H4 (cell line): ENCODE results near the gene NXNL2. TPM values are rescaled to one million over a fixed set of nuclear protein-coding genes. Genes with fewer than 3 reads are reported as not detected.

Experiments used
- DNase-seq: peaks from one replicate; pipeline ENCODE4 v3.0.0-alpha.2; 2015; ENCODE audit warnings: low spot score
- total RNA-seq: library from RNA; depleted of rRNA; stranded (reverse); fragments of >200 nt; shearing (Covaris generic); gene quantifications from 2 replicates; pipeline ENCODE4 v1.2.3, GENCODE V29; 2014; rRNA removed

Gene NXNL2
- total RNA-seq, 1 experiment from 2014 or later, result not detected

DNA sequence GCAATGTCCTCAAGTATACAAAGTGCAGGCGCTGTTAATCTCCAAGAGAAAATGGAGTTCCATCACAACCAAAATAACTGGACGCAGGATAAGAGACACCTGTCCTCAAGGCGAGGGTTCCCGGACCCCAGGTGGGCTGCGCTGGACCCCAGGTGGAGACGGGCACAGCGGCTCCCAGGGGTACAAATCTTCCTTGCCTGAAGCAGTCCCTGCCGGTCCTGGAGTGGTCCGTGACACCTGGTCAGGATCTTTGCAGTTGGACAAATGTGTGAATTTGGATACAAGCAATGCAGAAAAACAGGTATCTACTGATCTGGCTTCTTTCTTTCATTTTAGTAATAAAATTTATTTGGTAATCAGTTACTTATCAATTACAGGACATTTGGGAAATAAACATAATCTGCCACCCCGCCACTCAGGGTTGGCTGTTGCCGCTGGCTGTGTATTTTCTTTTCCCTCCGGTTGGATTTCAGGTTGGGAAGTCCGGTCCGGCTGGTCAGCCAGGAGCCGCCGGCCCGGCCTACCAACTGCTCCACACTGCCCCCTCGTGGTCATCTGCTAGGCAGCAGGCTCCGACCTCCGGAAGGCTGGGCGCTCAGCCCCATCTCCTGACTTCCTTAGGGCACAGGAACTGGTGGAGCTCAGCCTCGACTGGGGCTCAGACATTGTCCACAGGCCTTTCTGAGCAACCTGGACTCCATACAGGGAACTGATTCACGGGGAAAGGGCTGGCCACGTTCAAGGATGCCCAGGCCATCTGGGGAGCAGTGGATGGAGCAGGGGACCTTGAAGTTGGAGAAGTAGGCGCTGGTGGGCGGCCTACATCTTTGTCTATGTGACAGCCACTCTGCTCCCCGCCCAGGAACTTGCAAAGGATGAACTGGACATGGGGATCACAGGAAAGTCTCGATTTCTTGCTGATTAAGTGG, 43.4 kb downstream of the NXNL2 start:
- peak; percentile 59 for DNase-seq

DNA sequence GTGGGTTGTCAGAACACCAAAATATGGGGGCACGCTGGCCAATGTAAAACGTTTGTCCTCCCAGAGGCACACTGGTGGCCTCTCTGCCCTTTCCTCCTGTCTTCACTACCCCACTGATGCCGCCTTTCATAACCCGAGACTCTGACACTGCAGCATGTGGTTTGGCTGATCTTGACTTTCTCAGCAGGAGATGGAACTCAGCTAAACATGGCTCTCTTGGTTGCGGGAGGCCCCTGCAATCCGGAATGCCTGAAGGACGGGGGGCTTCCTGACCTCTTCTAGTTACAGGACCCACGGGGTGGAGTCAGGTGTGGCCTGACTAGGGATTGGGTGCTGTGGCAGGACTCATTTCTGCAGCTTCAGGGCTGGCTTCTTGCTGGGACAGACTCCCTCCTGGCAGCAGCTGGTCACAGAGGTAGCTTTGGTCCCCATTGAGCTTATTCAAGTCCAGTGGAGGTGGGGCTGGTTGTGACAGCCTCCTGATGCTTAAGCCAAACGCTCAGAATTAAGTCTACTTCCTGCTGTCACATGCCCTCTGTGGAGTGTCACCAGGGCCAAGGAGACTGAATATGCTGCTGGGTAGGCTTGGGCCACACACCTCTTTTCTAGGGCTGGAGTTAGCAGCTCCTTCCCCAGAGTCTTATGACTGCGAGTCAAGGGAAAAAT, 44.2 kb downstream of the NXNL2 start:
- DNase-seq, result no peak

DNA sequence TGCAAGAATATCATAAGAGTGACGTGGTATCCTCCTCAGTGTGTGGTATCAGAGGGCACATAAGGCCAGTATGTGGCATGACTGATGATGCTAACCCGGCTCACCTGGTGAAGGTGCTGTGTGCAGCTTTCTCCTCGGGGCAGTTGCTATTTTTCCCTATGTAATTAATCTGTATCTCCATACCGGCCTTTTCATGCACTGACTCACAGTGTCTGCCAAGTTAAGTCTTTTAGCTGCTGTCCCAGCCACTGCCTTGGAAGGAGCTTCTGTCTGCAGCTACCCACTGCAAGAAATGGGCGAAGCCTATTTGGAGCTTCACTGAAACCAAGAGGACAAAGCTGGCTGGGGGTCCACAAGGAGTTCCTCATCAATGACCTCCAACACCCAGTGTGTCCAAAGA, 46.0 kb downstream of the NXNL2 start:
- no peak for DNase-seq

DNA sequence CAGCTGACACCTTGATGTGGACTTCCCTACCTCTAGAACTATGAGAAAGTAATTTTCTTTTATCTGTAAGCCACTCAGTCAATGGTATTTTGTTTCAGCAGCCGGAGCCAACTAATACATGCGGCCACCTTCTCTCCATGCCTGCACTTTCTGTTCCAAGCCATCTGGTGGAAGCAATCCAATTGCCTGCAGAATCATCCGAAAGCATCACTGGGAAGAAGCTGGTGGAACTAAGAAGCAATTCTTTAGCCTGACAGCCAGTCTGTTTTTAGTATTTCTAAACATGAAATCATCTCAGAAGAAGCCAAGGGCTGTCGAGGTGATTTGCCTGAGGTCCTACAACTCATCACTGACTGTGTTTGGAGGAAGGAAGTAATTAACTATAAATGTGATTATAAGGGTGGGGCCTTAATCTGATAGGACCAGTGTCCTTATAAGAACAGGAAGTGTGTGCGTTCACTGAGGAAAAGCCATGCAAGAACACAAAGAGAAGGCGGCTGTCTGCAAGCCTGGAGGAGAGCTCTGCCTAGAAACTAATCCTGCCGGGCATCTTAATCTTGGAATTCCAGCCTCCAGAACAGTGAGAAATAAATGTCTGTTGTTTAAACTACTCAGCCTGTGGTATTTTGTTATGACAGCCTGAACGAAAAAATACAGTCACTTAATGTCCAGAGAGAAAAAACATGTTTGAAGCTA, 49.1 kb downstream of the NXNL2 start:
- no peak for DNase-seq

DNA sequence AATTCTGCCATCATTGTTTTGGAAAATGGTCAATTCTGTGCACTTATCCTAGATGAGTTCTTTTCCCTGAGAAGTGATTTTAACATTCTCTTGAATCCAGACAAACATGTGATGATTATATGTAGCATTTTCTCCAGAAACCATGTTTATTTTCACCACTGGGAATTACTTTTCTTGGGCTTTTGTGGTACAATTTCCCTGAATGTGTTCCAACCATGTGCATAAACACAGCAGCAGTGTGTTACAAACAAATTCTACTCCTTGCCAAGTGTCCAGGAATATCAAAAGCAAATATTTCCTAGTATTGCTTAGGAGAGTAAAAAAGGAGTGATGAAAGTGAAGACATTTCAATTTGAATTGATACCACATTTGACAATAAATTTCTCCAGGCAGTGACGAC, 50.4 kb downstream of the NXNL2 start:
- no peak for DNase-seq

DNA sequence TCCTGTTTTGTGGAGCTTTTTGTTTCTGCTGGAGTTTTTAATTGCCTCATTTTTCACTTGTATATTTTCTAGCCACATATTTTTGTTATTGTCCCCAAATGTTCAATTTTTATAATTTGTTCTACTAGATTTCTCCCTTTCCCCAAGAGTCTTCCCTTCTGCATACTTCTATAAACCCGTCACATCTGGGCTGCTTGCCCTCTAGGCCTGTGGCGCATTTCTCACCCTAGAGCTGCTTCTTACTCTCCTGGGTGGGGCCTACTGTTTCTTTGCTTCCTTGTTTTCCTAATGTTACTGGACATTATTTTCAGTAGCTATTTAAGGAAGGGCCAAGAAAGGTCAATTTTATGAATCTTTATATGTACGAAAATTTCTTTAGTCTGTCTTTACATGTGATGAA, 51.5 kb downstream of the NXNL2 start:
- DNase-seq, result no peak

DNA sequence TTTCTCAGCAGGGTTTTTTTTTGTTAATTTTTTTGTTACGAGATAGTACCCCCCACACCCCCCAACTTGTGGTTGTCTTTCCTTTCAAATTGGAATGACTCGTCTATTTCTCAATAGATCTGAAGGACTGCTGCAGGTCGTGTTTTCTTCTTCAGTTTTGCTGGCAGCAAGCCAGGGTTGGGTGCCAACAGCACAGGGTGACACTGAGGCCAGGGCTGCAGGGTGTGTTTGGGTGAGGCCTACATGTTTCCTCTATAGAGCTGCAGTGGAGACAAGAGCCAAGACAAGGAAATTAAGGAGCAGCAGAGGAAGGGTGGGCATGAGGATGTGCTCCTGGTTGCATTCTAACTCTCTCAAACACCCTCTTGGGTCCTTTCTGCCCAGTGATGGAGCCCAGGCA, 52.2 kb downstream of the NXNL2 start:
- DNase-seq, result no peak

DNA sequence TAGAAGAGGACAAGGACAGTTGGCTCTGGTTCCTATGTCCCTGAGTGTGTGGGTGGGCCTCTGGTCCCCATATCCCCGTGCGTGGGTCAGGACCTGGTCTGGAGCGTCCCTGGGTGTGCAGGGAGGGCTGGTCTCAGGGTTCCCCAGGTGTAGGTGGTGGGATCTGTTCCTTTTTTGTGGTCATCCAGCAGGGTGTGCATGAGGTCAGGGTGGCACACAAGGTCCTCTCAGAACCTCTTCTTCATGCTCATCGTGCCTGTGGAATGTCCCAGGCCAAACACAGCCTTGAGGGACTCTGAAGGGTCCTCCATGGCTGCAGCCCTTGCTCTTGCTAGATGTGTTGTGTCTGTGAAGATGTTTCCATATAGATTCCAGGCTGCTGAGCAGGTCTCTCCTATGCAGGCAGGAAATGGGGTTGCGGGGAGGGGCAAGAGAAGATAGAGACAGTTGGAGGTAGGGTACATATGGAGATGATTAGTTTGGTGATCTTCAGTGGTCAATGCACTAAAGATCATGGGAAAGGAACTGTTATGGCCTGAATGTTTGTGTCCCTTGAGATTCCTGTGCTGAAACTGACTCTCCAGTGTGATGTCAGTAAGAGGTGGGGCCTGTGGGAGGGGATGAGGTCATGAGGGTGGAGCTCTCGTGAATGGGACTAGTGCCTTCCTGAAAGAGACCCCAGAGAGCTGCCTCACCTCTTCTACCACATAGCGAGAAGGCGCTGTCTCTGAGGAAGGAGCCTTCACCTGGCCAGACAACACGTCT, 53.1 kb downstream of the NXNL2 start:
- no peak for DNase-seq

DNA sequence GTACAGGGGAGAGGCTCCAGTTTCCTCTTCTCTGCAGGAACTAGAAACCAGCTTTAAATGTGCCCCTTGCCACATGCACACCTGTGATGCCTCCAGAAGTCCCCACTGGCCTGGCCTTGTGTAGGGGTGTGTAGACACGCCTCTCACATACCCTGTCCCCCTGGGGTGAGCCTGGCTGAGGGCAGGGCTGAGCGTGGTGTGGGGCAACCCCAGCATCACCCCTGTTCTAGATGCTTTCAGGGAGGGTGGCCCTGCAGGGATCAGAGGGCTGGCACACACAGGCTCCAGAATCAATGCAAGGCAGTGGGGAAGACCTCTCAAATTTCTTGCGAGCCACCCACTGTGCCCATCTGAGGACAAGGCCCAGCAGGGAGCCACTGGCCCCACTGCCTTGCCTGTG, 54.7 kb downstream of the NXNL2 start:
- no peak for DNase-seq

DNA sequence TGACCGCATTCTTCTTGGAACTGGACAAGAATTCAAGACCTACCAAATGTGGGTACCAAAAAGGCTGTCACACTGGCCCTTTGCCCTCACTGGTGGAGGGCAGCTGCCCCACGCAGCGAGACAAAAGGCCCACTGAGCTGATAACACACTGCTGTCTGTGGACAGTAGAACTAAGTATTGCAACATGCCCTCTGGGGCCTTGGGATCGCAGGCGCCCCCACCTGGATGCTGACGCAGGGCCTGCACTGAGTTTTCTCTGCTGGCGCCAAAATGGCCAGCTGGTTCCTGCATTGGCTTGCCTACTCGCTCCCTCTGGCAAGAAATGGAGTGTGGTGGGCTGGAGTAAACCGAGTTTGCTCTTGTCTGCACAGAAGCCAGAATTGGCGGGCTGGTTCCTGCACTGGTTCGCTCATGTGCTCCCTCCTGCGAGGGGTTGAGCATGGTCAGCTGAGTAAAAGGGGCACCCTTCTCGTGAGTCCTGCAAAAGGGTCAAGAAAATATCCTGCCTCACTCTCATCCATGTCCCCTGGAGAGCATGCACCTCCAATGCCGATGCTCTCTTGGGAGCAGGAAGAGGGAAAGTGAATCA, 55.7 kb downstream of the NXNL2 start:
- no peak for DNase-seq

DNA sequence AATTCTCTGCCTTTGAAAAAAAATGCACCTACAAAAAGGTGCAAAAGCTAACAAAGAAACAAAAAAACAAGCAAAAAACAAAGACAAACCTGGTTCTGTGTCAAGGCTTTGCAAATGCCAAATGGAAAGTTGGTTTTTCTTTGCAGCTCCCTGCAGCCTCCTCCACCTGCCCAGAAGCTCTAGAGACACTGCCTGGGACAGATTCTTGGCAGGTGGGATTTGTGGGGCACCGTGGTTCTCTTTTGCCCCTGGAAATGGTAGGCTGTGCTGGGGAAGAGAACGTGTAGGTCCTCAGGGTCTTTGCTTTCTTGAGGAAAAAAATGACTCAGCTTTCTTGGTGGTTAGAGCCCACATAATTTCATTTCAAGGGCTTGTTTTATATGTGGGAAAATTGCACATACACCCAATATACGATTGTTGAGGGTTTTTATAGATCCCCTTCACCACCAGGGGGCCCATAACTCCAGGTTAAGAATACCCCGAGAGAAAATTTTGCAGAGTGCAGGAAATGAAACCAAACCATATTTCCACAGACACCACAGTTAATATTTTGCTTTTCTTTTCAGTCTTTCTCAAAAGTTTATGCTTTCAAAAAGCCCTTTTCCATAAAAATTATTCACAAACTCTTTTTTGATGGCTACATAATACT, 58.7 kb downstream of the NXNL2 start:
- DNase-seq, result peak; percentile 39

Other genes starting within 250 kb of the NXNL2 start
- 63.5 and 64.4 TPM in 2 replicates for gene SPIN1, start 146.7 kb upstream of the NXNL2 start, total RNA-seq